NT2/D1 (cell line): ENCODE measurements around the gene TECTA.

Source experiments
- DNase-seq: peaks from one replicate; pipeline ENCODE4 v3.0.0-alpha.2; 2011; ENCODE audit warnings: low read depth, low spot score
- H3K27me3 ChIP-seq: 2 replicates; pipeline ENCODE4 v1.6.0; 2011; ENCODE audit warnings: mild to moderate bottlenecking; ENCODE audit not compliant: insufficient read length, insufficient read depth
- H3K36me3 ChIP-seq: 2 replicates; pipeline ENCODE4 v1.6.1; 2011; ENCODE audit warnings: mild to moderate bottlenecking, low read length, mixed read lengths; ENCODE audit not compliant: insufficient read depth, insufficient read length
- H3K4me1 ChIP-seq: 2 replicates; pipeline ENCODE4 v1.5.1; 2011; ENCODE audit not compliant: insufficient read depth, insufficient read length
- H3K4me3 ChIP-seq: 2 replicates; pipeline ENCODE4 v1.5.1; 2011; ENCODE audit warnings: low read depth; ENCODE audit not compliant: insufficient read length
- H3K9ac ChIP-seq: 2 replicates; pipeline ENCODE4 v1.6.0; 2011; ENCODE audit warnings: low read depth; ENCODE audit not compliant: insufficient read length
- H3K9me3 ChIP-seq: 2 replicates; pipeline ENCODE4 v1.5.1; 2011; ENCODE audit warnings: mild to moderate bottlenecking, low read length; ENCODE audit not compliant: insufficient read depth
- SUZ12 ChIP-seq: IDR thresholded peaks from 2 replicates; pipeline ENCODE4 v1.6.1; 2011; ENCODE audit not compliant: insufficient read length, insufficient read depth; ENCODE audit errors: extremely low read depth
- YY1 ChIP-seq: IDR thresholded peaks from 2 replicates; pipeline ENCODE4 v1.6.1; 2011; ENCODE audit not compliant: insufficient read length, insufficient read depth
- ZNF274 ChIP-seq: IDR thresholded peaks from 2 replicates; pipeline ENCODE4 v1.6.1; 2011; ENCODE audit warnings: mild to moderate bottlenecking, low read depth, low read length

TECTA gene

DNA sequence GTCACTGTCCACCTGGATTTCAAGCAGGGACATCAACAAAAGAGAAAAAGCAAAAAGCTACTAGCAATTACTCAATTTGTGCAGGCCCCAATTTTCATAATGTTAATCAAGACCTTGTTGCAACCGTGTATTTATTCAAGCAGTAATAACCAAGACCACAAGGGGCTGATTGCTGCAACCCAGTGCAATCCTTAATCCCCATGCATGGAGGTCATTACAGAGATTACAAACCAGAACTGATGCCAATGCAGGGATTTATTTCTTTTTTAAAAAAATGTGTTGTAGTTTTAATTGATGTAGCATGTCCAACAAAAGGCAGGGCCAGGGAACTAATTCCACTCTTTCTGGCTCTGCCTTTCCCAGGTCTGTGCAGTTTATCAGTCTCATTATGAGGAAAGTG, 18.4 kb downstream of the TECTA start:
- Histone ChIP-seq H3K36me3 (no peaks in the 10 kb centered on the region), H3K4me1 (no peaks in the 10 kb centered on the region), H3K9ac (no peak overlapping the region), H3K27me3 (no peaks in the 10 kb centered on the region), H3K4me3 (no peak overlapping the region), H3K9me3 (no peaks in the 10 kb centered on the region)
- TF ChIP-seq ZNF274 (no peak), YY1 (no peak), SUZ12 (no peak)
- DNase-seq: no peak

DNA sequence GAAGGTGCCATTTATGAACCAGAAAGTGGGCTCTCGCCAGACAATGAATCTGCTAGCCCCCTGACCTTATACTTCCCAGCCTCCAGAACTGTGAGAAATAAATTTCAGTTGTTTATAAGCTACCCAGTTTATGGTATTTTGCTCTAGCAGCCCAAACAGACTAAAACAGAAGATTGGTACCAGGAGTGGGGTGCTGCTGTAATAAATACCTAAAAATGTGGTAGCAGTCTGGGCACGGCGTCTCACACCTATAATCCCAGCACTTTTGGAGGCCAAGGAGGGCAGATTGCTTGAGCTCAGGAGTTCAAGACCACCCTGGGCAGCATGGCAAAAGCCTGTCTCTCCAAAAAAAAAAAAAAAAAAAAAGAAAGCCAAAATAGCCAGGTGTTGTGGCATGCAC, 21.3 kb downstream of the TECTA start:
- H3K9me3 ChIP-seq: no peaks in the 10 kb centered on the region
- no peak for TF ChIP-seq SUZ12
- no peak for TF ChIP-seq ZNF274
- TF ChIP-seq YY1: no peak
- no peaks in the 10 kb centered on the region for H3K36me3 ChIP-seq
- H3K4me3 ChIP-seq: no peak overlapping the region
- no peak for DNase-seq
- no peaks in the 10 kb centered on the region for H3K27me3 ChIP-seq
- H3K9ac ChIP-seq: no peak overlapping the region
- no peaks in the 10 kb centered on the region for H3K4me1 ChIP-seq

DNA sequence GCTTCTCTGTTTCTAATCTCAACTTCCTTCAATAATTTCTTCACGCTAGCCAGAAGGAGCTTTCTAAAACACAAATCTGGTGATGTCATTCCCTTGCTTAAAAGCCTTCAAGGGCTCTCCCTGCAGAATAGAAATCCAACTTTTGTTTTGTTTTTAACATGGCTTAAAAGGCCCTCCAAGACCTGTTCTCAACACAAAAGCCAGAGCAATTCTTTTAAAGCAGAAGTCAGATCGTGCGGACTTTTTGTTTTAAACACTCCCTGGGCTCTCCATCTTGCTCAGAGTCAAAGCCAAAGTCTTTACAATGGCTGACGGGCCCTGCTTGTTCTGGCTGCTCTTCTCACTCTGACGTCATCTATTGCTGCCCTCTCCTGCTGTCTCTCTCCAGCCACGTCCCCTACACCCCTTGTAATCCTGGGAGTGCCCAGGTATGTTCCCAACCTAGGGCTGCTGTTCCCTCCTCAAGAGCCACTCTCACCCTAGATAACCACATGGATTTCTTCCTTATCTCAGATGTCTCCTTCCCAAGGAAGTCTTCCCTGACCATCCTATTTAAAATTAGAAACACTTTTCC, 22.5 kb downstream of the TECTA start:
- H3K36me3 ChIP-seq: no peaks in the 10 kb centered on the region
- H3K9ac ChIP-seq: no peak overlapping the region
- no peaks in the 10 kb centered on the region for H3K9me3 ChIP-seq
- TF ChIP-seq ZNF274: no peak
- TF ChIP-seq SUZ12: no peak
- no peak for TF ChIP-seq YY1
- no peaks in the 10 kb centered on the region for H3K27me3 ChIP-seq
- no peak for DNase-seq
- no peaks in the 10 kb centered on the region for H3K4me1 ChIP-seq
- H3K4me3 ChIP-seq: no peak overlapping the region

DNA sequence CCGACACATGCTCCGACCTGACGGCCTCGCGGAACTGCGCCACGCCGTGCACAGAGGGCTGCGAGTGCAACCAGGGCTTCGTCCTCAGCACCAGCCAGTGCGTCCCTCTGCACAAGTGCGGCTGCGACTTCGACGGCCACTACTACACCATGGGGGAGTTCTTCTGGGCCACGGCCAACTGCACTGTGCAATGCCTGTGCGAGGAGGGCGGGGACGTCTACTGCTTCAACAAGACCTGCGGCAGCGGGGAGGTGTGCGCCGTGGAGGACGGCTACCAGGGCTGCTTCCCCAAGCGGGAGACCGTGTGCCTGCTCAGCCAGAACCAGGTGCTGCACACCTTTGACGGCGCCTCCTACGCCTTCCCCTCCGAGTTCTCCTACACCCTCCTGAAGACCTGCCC, 26.8 kb downstream of the TECTA start:
- Histone ChIP-seq H3K9ac (no peak overlapping the region), H3K27me3 (no peaks in the 10 kb centered on the region)
- no peak for TF ChIP-seq ZNF274
- TF ChIP-seq YY1: no peak
- no peak for TF ChIP-seq SUZ12

DNA sequence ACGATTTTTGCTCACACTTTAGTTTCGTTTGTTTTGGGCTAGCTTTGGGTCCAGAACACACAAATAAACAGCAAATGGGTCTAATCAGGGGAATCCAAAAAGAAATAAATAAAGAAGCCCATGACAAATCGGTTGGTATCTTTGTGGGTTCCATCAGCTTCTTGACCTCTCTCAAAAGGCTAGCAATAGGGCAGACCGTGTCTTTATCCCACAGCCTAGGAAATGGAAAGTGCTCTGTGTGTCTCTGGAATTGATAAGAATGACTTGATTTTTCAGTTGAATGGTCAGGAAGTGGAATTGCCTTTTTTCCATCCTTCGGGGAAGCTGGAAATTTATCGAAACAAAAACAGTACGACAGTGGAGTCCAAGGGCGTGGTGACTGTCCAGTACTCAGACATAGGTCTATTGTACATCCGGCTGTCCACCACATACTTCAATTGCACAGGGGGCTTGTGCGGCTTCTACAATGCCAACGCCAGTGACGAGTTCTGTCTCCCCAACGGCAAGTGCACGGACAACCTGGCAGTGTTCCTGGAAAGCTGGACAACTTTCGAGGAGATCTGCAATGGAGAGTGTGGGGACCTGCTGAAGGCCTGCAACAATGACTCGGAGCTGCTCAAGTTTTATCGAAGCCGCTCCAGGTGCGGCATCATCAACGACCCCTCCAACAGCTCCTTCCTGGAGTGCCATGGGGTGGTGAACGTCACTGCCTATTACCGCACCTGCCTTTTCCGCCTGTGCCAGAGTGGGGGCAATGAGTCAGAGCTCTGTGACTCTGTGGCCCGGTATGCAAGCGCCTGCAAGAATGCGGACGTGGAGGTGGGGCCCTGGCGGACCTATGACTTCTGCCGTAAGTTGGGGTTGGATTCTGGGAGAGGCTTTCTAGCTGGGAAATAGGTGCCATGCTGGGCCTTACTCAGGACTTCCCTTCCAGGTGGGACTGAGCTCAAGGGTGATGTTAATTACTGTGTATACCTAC, 28.6 kb downstream of the TECTA start:
- Histone ChIP-seq H3K4me1 (no peaks in the 10 kb centered on the region), H3K9ac (no peak overlapping the region), H3K27me3 (no peaks in the 10 kb centered on the region), H3K36me3 (no peaks in the 10 kb centered on the region), H3K4me3 (no peak overlapping the region), H3K9me3 (no peaks in the 10 kb centered on the region)
- no peak for TF ChIP-seq YY1
- TF ChIP-seq ZNF274: no peak
- no peak for TF ChIP-seq SUZ12
- DNase-seq: no peak

More for the DNA sequence above, 26.8 kb downstream of the TECTA start:
- H3K4me1 ChIP-seq: no peaks in the 10 kb centered on the region
- DNase-seq: no peak
- H3K36me3 ChIP-seq: no peaks in the 10 kb centered on the region
- H3K4me3 ChIP-seq: no peak overlapping the region
- no peaks in the 10 kb centered on the region for H3K9me3 ChIP-seq

DNA sequence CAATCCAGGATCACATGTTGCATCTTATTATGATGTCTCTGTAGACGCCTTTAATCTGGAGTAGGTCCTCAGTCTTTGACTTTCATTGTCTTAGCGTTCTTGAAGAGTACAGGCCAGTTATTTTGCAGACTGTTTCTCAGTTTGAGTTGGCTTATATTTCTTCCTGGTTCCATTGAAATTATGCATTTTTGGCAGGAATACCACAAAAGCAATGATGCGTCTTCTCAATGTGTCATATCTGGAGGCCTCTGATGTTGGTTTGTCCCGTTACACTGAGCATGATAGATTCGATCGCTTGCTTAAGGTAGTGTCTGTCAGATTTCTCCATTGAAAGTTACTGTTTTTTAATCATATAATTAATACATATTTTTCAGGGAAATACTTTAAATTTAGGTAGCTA, 30.6 kb downstream of the TECTA start:
- Histone ChIP-seq H3K9ac (no peak overlapping the region), H3K4me3 (no peak overlapping the region), H3K27me3 (no peaks in the 10 kb centered on the region), H3K9me3 (no peaks in the 10 kb centered on the region), H3K36me3 (no peaks in the 10 kb centered on the region), H3K4me1 (no peaks in the 10 kb centered on the region)
- DNase-seq: no peak
- TF ChIP-seq ZNF274 (no peak), YY1 (no peak), SUZ12 (no peak)
